IMR-90 (cell line): ENCODE results near the gene GGT1. TPM values are rescaled to one million over a fixed set of nuclear protein-coding genes. Genes with fewer than 3 reads are reported as not detected.
"Not testable (repeated sequence)": the region's sequence is repeated elsewhere in the genome, so short reads cannot be mapped to it uniquely, and the experiment has no call there.

Experiments used
- ATAC-seq: fragments of 200-7000 bp; cut with Tn5 transposase; 2 replicates; pipeline ENCODE4 v1.9.1; 2020; ENCODE audit warnings: low read depth, mild to moderate bottlenecking, moderate library complexity
- BruUV-seq: library from RNA; stranded (reverse); fragments of 400-500 nt; replicated peaks from 2 replicates; lab custom pipeline; 2021; lab: Mats Ljungman, UMichigan
- CTCF ChIA-PET: fragments of 300-600 bp; formaldehyde crosslinking; extraction: SDS; loops from one replicate; lab custom pipeline; 2021; ENCODE audit warnings: antibody characterized with exemption; lab: Yijun Ruan, JAX
- POLR2A ChIA-PET: fragments of 300-600 bp; sonication (Branson Sonifier 250); formaldehyde crosslinking; loops from one replicate; lab custom pipeline; 2022; ENCODE audit warnings: antibody characterized with exemption; ENCODE audit not compliant: unreplicated experiment; lab: Charles Lee
- DNase-seq: peaks from one replicate; pipeline ENCODE4 v3.0.0; 2013
- H2AFZ ChIP-seq: replicated peaks from 2 replicates; pipeline ENCODE3; 2013; ENCODE audit warnings: low read length, mild to moderate bottlenecking; ENCODE audit not compliant: poor library complexity
- H2AK5ac ChIP-seq: 2 replicates; pipeline ENCODE4 v1.6.1; 2013; ENCODE audit warnings: low read depth, low read length, inconsistent platforms
- H2AK9ac ChIP-seq: replicated peaks from 2 replicates; pipeline ENCODE3; 2013; ENCODE audit warnings: mild to moderate bottlenecking, low read depth, low read length, moderate library complexity; ENCODE audit not compliant: poor library complexity
- H2BK120ac ChIP-seq: 2 replicates; pipeline ENCODE4 v1.6.1; 2013; ENCODE audit warnings: low read depth, low read length, inconsistent platforms
- H2BK15ac ChIP-seq: 3 replicates; pipeline ENCODE4 v1.6.1; 2013; ENCODE audit warnings: low read depth, low read length, inconsistent platforms
- H2BK20ac ChIP-seq: 2 replicates; pipeline ENCODE4 v1.6.1; 2013; ENCODE audit warnings: low read depth, mild to moderate bottlenecking, inconsistent platforms, low read length, moderate library complexity
- H2BK5ac ChIP-seq: 2 replicates; pipeline ENCODE4 v1.6.1; 2013; ENCODE audit warnings: mild to moderate bottlenecking, low read depth, low read length, inconsistent platforms; ENCODE audit not compliant: poor library complexity, severe bottlenecking
- H3K14ac ChIP-seq: replicated peaks from 2 replicates; pipeline ENCODE4 v1.6.1; 2013; ENCODE audit warnings: low read depth, low read length, inconsistent platforms
- H3K18ac ChIP-seq: 2 replicates; pipeline ENCODE4 v1.6.1; 2013; ENCODE audit warnings: low read depth, low read length, control low read depth
- H3K23ac ChIP-seq: 2 replicates; pipeline ENCODE4 v1.6.1; 2013; ENCODE audit warnings: low read depth, low read length, inconsistent platforms
- H3K27ac ChIP-seq: 2 replicates; pipeline ENCODE4 v1.5.1; 2013; ENCODE audit warnings: mild to moderate bottlenecking, control low read depth, low read length; ENCODE audit not compliant: insufficient read depth
- H3K27me3 ChIP-seq: 2 replicates; pipeline ENCODE4 v1.6.1; 2013; ENCODE audit warnings: low read length; ENCODE audit not compliant: control insufficient read depth, insufficient read depth
- H3K36me3 ChIP-seq: 2 replicates; pipeline ENCODE4 v1.6.1; 2013; ENCODE audit warnings: low read length, mixed read lengths; ENCODE audit not compliant: control insufficient read depth, insufficient read depth
- H3K4ac ChIP-seq: 2 replicates; pipeline ENCODE4 v1.6.1; 2013; ENCODE audit warnings: low read depth, low read length, inconsistent platforms
- H3K4me1 ChIP-seq: 2 replicates; pipeline ENCODE4 v1.6.1; 2013; ENCODE audit warnings: low read length, mixed read lengths; ENCODE audit not compliant: control insufficient read depth, insufficient read depth
- H3K4me2 ChIP-seq: 2 replicates; pipeline ENCODE4 v1.6.1; 2013; ENCODE audit warnings: low read depth, mild to moderate bottlenecking, control low read depth, low read length, moderate library complexity
- H3K4me3 ChIP-seq: 2 replicates; pipeline ENCODE4 v1.5.1; 2013; ENCODE audit warnings: low read depth, mild to moderate bottlenecking, control low read depth, low read length, moderate library complexity; ENCODE audit not compliant: insufficient read depth
- H3K56ac ChIP-seq: 2 replicates; pipeline ENCODE4 v1.6.1; 2013; ENCODE audit warnings: low read length, inconsistent platforms; ENCODE audit not compliant: insufficient read depth; ENCODE audit errors: extremely low read depth
- H3K79me1 ChIP-seq, 2 experiments: 2 replicates each; pipeline ENCODE4 v1.6.1; 2013; ENCODE audit warnings: low read length in 2 of 2, inconsistent platforms in 1 of 2, low read depth in 1 of 2
- H3K9ac ChIP-seq: 2 replicates; pipeline ENCODE4 v1.6.1; 2013; ENCODE audit warnings: low read depth, low read length, control low read depth
- H3K9me1 ChIP-seq: 2 replicates; pipeline ENCODE4 v1.6.1; 2013; ENCODE audit warnings: low read length, inconsistent platforms; ENCODE audit not compliant: insufficient read depth
- H3K9me3 ChIP-seq: 2 replicates; pipeline ENCODE4 v1.6.1; 2013; ENCODE audit warnings: low read length; ENCODE audit not compliant: control insufficient read depth, insufficient read depth
- H4K20me1 ChIP-seq: 2 replicates; pipeline ENCODE4 v1.6.1; 2013; ENCODE audit warnings: low read length, inconsistent platforms; ENCODE audit not compliant: insufficient read depth
- H4K5ac ChIP-seq: 2 replicates; pipeline ENCODE4 v1.6.1; 2013; ENCODE audit warnings: mild to moderate bottlenecking, low read depth, low read length, control low read depth
- H4K8ac ChIP-seq, 2 experiments: 2 replicates each; pipeline ENCODE4 v1.6.1; 2013; ENCODE audit warnings: low read depth in 2 of 2, low read length in 2 of 2, control low read depth in 1 of 2, inconsistent platforms in 1 of 2
- H4K91ac ChIP-seq: 2 replicates; pipeline ENCODE4 v1.6.1; 2013; ENCODE audit warnings: low read depth, low read length, inconsistent platforms; ENCODE audit not compliant: insufficient read depth
- CEBPB ChIP-seq: IDR thresholded peaks from 2 replicates; pipeline ENCODE4 v1.6.1; 2012; ENCODE audit warnings: low read depth, low read length, improper control_type of control experiment
- CTCF ChIP-seq: conservative IDR thresholded peaks from 2 replicates; pipeline ENCODE4 v1.5.1; 2012; ENCODE audit warnings: mild to moderate bottlenecking, low read depth, low read length, improper control_type of control experiment
- FOS ChIP-seq: fragments of 150-350 bp; IDR thresholded peaks from 2 replicates; pipeline ENCODE4 v1.6.1; 2016; ENCODE audit warnings: low read depth, low read length
- POLR2A ChIP-seq: IDR thresholded peaks from 2 replicates; pipeline ENCODE4 v1.6.1; 2012; ENCODE audit warnings: mild to moderate bottlenecking, low read depth, low read length
- RFX5 ChIP-seq: IDR thresholded peaks from 2 replicates; pipeline ENCODE4 v1.8.0; 2012; ENCODE audit warnings: low read depth, mild to moderate bottlenecking, low read length, moderate library complexity
- WGBS, 2 experiments: methylation state at CpG; one replicate each; pipeline versions ENCODE4 v1.1.5 to v1.1.7; 2013; ENCODE audit warnings: missing lambda C conversion rate in 2 of 2; ENCODE audit not compliant: insufficient read length in 1 of 2; ENCODE audit errors: extremely low coverage in 2 of 2; 5-methylcytosine and 5-hydroxymethylcytosine counted together
- dilution Hi-C: fragments of 300-500 bp; cut with HindIII; formaldehyde crosslinking; loops from one replicate; pipeline ENCODE4 v1.14.3; 2018; ENCODE audit warnings: low sequenced_read_pairs; ENCODE audit not compliant: unreplicated experiment
- in situ Hi-C: fragments of 300-500 bp; cut with MboI; formaldehyde crosslinking; loops from 3 replicates; pipeline ENCODE4 v1.14.3; 2019; ENCODE audit warnings: low sequenced_read_pairs, inconsistent platforms, mixed read lengths
- intact Hi-C: fragments of 100-400 bp; cut with micrococcal nuclease; formaldehyde crosslinking; loops from 2 replicates; pipeline ENCODE4 v1.10.0; 2022
- polyA plus RNA-seq, 3 experiments: library from polyadenylated mRNA; depleted of rRNA; stranded (reverse); fragments of >200 nt; gene quantifications; 2 replicates each; pipeline ENCODE4 v1.2.3, GENCODE V29; 2012; ENCODE audit warnings: low replicate concordance in 1 of 3
- total RNA-seq: library from RNA; depleted of rRNA; stranded (reverse); fragments of >200 nt; gene quantifications from 2 replicates; pipeline ENCODE4 v1.2.3, GENCODE V29; 2012

GGT1 gene
- total and polyA plus RNA-seq, 2 of the 4 experiments (the other 2 are of a cell fraction) = 3.4 to 7.3 TPM

GRCh38 chr22:24592851-24593558 is 10.0 kb upstream of the GGT1 start, which contains the start of gene LRRC75B:
Gene LRRC75B (minus strand): TSS chr22:24593073. CDS start chr22:24593039, 34 bp downstream.
- in situ Hi-C loops (no loop called here), intact Hi-C loops (no loop called here), dilution Hi-C loops (no loop called here)
- peak; percentile 99 for ATAC-seq
- H2AK9ac ChIP-seq = peak within 1 kb of the TSS; percentile 35
- ChIA-PET POLR2A (interaction anchor here (0.7 kb wide), 1 partner anchor 826 kb away, joined by 3 read pairs; no protein-coding TSS in a partner anchor), CTCF (no interaction called here)
- H3K23ac ChIP-seq = peak within 1 kb of the TSS; percentile 43
- no peaks in the 10 kb centered on the region for H3K4me1 ChIP-seq
- peak within 1 kb of the TSS; percentile 74 for H4K91ac ChIP-seq
- peak within 1 kb of the TSS; percentile 64 for H3K27ac ChIP-seq
- peak within 1 kb of the TSS; percentile 47 for H3K4me3 ChIP-seq
- H3K9me1 ChIP-seq = peaks cover 11% of the 10 kb centered on the region
- H4K8ac ChIP-seq = peak within 1 kb of the TSS; percentile 88 to 93
- TF ChIP-seq POLR2A (peak; percentile 39; the same call in 1 of the 2 replicates), CTCF (no peak), RFX5 (no peak), CEBPB (peak; percentile 72), FOS (no peak)
- peak within 1 kb of the TSS; percentile 13; the same call in 1 of the 2 replicates for H2AK5ac ChIP-seq
- no peaks in the 10 kb centered on the region for H4K20me1 ChIP-seq
- peaks cover 8% of the 10 kb centered on the region; the same call in 1 of the 2 replicates for H3K36me3 ChIP-seq
- H3K27me3 ChIP-seq = no peaks in the 10 kb centered on the region
- no peaks in the 10 kb centered on the region for H3K9me3 ChIP-seq
- peak within 1 kb of the TSS; percentile 92 for H2AFZ ChIP-seq
- H2BK15ac ChIP-seq = no peak within 1 kb of the TSS; the same call in 2 of the 3 replicates
- peak within 1 kb of the TSS; percentile 16 for H2BK5ac ChIP-seq
- H3K4me2 ChIP-seq = peak within 1 kb of the TSS; percentile 66
- H3K4ac ChIP-seq = peak within 1 kb of the TSS; percentile 81
- peak within 1 kb of the TSS; percentile 73 for H3K56ac ChIP-seq
- H3K9ac ChIP-seq = peak within 1 kb of the TSS; percentile 72
- peak within 1 kb of the TSS; percentile 17; the same call in 1 of the 2 replicates for H2BK120ac ChIP-seq
- H3K79me1 ChIP-seq = peaks cover 0 to 8% of the 10 kb centered on the region in 2 experiments; a peak in 2 of 4 replicates
- BruUV-seq = no TSS peak
- 0% methylated on average over 24 of the region's 72 CpGs; no CpG with 5 or more reads in 1 of the 2 experiments for WGBS, 2 experiments
- H3K18ac ChIP-seq = peak within 1 kb of the TSS; percentile 25
- peak; percentile 85 for DNase-seq
- H3K14ac ChIP-seq = peak within 1 kb of the TSS; percentile 66
- no peak within 1 kb of the TSS for H2BK20ac ChIP-seq
- H4K5ac ChIP-seq = peak within 1 kb of the TSS; percentile 40

- peak overlapping the region; percentile 72 for H3K9ac ChIP-seq
- dilution Hi-C loops, H2BK15ac ChIP-seq, BruUV-seq, CTCF ChIA-PET, in situ Hi-C loops, H3K56ac ChIP-seq, H3K27me3 ChIP-seq, ATAC-seq, H3K4me3 ChIP-seq, H2AK5ac ChIP-seq, H3K36me3 ChIP-seq, intact Hi-C loops, H2BK20ac ChIP-seq, H3K18ac ChIP-seq, H2BK5ac ChIP-seq, H4K20me1 ChIP-seq, DNase-seq, H3K79me1 ChIP-seq, H3K9me3 ChIP-seq, H3K4me1 ChIP-seq, H4K5ac ChIP-seq: not testable (repeated sequence)
- peak overlapping the region; percentile 64 for H3K27ac ChIP-seq
- peak overlapping the region; percentile 43; the same call in 1 of the 2 replicates for H3K23ac ChIP-seq
- peak overlapping the region; percentile 60; the same call in 1 of the 2 replicates for H3K4me2 ChIP-seq
- H2AFZ ChIP-seq = peak overlapping the region; percentile 92
- WGBS, 2 experiments = 93% methylated on average over 5 of the region's 10 CpGs; no CpG with 5 or more reads in 1 of the 2 experiments
- H4K91ac ChIP-seq = peak overlapping the region; percentile 74; the same call in 1 of the 2 replicates
- H3K9me1 ChIP-seq = peaks cover 11% of the 10 kb centered on the region
- peak overlapping the region; percentile 70 for H3K4ac ChIP-seq
- H3K14ac ChIP-seq = 0 out of 2 replicates have a peak overlapping the region, but pooled peaks have one; percentile 39
- H2AK9ac ChIP-seq = peak overlapping the region; percentile 12
- peak overlapping the region; percentile 88 to 93; a peak in 2 of 4 replicates for H4K8ac ChIP-seq
- POLR2A ChIA-PET = interaction anchor here (0.7 kb wide), 1 partner anchor 826 kb away, joined by 3 read pairs; no protein-coding TSS in a partner anchor
- 0 out of 2 replicates have a peak overlapping the region, but pooled peaks have one; percentile 17 for H2BK120ac ChIP-seq
Measured at GRCh38 chr22:24593559-24593835, 9.5 kb upstream of the GGT1 start.
